Measurements from ENCODE around the gene TIGD1. TPM values are rescaled to one million over a fixed set of nuclear protein-coding genes. Genes with fewer than 3 reads are reported as not detected.

TIGD1 gene
- polyA plus RNA-seq, 3 donors: 1.6 to 4.1 (median 2.1) TPM

GRCh38 chr2:232521959-232522622 lies 28.3 kb downstream of the TIGD1 start:
- peaks cover 24 to 56% of the 10 kb centered on the region in 2 donors for H3K27me3 ChIP-seq (ENCODE audit: control insufficient read depth in 2 of 2, insufficient read depth in 2 of 2, low read length in 2 of 2)
- H3K4me3 Mint-ChIP-seq: peak overlapping the region in 1 of 2 donors; percentile 74
- H3K4me2 ChIP-seq (replicated peaks; ENCODE audit: extremely low read depth, low read length, poor library complexity, severe bottlenecking): peak overlapping the region; percentile 68

GRCh38 chr2:232521098-232521497 lies 29.3 kb downstream of the TIGD1 start:
- H3K36me3 ChIP-seq (replicated peaks in 1 of 2; ENCODE audit: control insufficient read depth in 1 of 2, insufficient read depth in 2 of 2, low read length in 2 of 2): no peaks in the 10 kb centered on the region
- H3K27me3 ChIP-seq (ENCODE audit: control insufficient read depth in 2 of 2, insufficient read depth in 2 of 2, low read length in 2 of 2): peaks cover 24 to 50% of the 10 kb centered on the region in 2 donors
- H3K27me3 Mint-ChIP-seq (ENCODE audit: low read depth in 3 of 3): peaks cover 32 to 57% (median 42%) of the 10 kb centered on the region in 3 donors
- H3K4me1 Mint-ChIP-seq: peaks cover 10% of the 10 kb centered on the region
- H2AFZ ChIP-seq (ENCODE audit: insufficient read depth, low read depth, low read length, poor library complexity, severe bottlenecking): peak overlapping the region; percentile 67
- no peak overlapping the region for H3K4me3 Mint-ChIP-seq
- no peak overlapping the region for H3K27ac ChIP-seq (ENCODE audit: low read depth in 1 of 2, low read length in 2 of 2)
- no peak overlapping the region for H3K4me3 ChIP-seq (replicated peaks in 1 of 3; ENCODE audit: low read depth in 2 of 3, low read length in 3 of 3)
- no peak for DNase-seq
- H3K79me2 ChIP-seq (ENCODE audit: insufficient read depth, low read length): no peaks in the 10 kb centered on the region
- H3K9me3 Mint-ChIP-seq: peaks cover 0 to 6% (median 0%) of the 10 kb centered on the region in 7 donors
- 93% methylated on average over 14 of the region's 14 CpGs for WGBS (ENCODE audit: insufficient coverage)
- H3K27ac Mint-ChIP-seq: no peak overlapping the region
- H3K9me3 ChIP-seq (replicated peaks in 1 of 2; ENCODE audit: control insufficient read depth in 1 of 2, insufficient read depth in 1 of 2, low read length in 2 of 2): peaks cover 0 to 5% of the 10 kb centered on the region in 2 donors
- H3K4me2 ChIP-seq (replicated peaks; ENCODE audit: extremely low read depth, low read length, poor library complexity, severe bottlenecking): no peak overlapping the region
- TF ChIP-seq, protein P1, sequence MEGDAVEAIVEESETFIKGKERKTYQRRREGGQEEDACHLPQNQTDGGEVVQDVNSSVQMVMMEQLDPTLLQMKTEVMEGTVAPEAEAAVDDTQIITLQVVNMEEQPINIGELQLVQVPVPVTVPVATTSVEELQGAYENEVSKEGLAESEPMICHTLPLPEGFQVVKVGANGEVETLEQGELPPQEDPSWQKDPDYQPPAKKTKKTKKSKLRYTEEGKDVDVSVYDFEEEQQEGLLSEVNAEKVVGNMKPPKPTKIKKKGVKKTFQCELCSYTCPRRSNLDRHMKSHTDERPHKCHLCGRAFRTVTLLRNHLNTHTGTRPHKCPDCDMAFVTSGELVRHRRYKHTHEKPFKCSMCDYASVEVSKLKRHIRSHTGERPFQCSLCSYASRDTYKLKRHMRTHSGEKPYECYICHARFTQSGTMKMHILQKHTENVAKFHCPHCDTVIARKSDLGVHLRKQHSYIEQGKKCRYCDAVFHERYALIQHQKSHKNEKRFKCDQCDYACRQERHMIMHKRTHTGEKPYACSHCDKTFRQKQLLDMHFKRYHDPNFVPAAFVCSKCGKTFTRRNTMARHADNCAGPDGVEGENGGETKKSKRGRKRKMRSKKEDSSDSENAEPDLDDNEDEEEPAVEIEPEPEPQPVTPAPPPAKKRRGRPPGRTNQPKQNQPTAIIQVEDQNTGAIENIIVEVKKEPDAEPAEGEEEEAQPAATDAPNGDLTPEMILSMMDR (IDR thresholded peaks at IDR 0.05): no peak
- H3K9ac ChIP-seq (ENCODE audit: insufficient read depth, low read length, poor library complexity, severe bottlenecking): no peak overlapping the region
- peaks cover 0 to 2% of the 10 kb centered on the region in 2 donors for H3K36me3 Mint-ChIP-seq
- intact Hi-C loops (cut with micrococcal nuclease): no loop called here
- H3K4me1 ChIP-seq (ENCODE audit: control insufficient read depth in 1 of 2, insufficient read depth in 2 of 2, low read length in 2 of 2): peaks cover 4 to 21% of the 10 kb centered on the region in 2 donors
- H4K20me1 ChIP-seq (ENCODE audit: insufficient read depth, low read length): no peaks in the 10 kb centered on the region

More at GRCh38 chr2:232521959-232522622, 28.3 kb downstream of the TIGD1 start:
- no peaks in the 10 kb centered on the region for H4K20me1 ChIP-seq (ENCODE audit: insufficient read depth, low read length)
- intact Hi-C loops (cut with micrococcal nuclease): no loop called here
- DNase-seq: peak; percentile 21 to 52 (median 26)
- H3K4me1 Mint-ChIP-seq: peaks cover 10% of the 10 kb centered on the region
- H3K36me3 Mint-ChIP-seq: peaks cover 0 to 2% of the 10 kb centered on the region in 2 donors
- H3K9me3 ChIP-seq (replicated peaks in 1 of 2; ENCODE audit: control insufficient read depth in 1 of 2, insufficient read depth in 1 of 2, low read length in 2 of 2): peaks cover 0 to 5% of the 10 kb centered on the region in 2 donors
- peak overlapping the region; percentile 67 for H2AFZ ChIP-seq (ENCODE audit: insufficient read depth, low read depth, low read length, poor library complexity, severe bottlenecking)
- no peak overlapping the region for H3K9ac ChIP-seq (ENCODE audit: insufficient read depth, low read length, poor library complexity, severe bottlenecking)
- H3K4me1 ChIP-seq (ENCODE audit: control insufficient read depth in 1 of 2, insufficient read depth in 2 of 2, low read length in 2 of 2): peaks cover 4 to 21% of the 10 kb centered on the region in 2 donors
- no peaks in the 10 kb centered on the region for H3K36me3 ChIP-seq (replicated peaks in 1 of 2; ENCODE audit: control insufficient read depth in 1 of 2, insufficient read depth in 2 of 2, low read length in 2 of 2)
- peak overlapping the region in 1 of 3 experiments; percentile 51 for H3K4me3 ChIP-seq (replicated peaks in 1 of 3; ENCODE audit: low read depth in 2 of 3, low read length in 3 of 3)
- 6% methylated on average over 66 of the region's 66 CpGs for WGBS (ENCODE audit: insufficient coverage)
- no peak overlapping the region for H3K27ac ChIP-seq (ENCODE audit: low read depth in 1 of 2, low read length in 2 of 2)
- TF ChIP-seq, protein P1 (IDR thresholded peaks at IDR 0.05): peak; percentile 97
- peaks cover 0 to 6% (median 0%) of the 10 kb centered on the region in 7 donors for H3K9me3 Mint-ChIP-seq
- no peak overlapping the region for H3K27ac Mint-ChIP-seq
- H3K27me3 Mint-ChIP-seq (ENCODE audit: low read depth in 3 of 3): peaks cover 35 to 64% (median 47%) of the 10 kb centered on the region in 3 donors
- H3K79me2 ChIP-seq (ENCODE audit: insufficient read depth, low read length): no peaks in the 10 kb centered on the region
